Stimulated activated CD8-positive, alpha-beta memory T cell treated with anti-CD3 and anti-CD28 coated beads, Interleukin-15, amount 100 ng/mL, for 1 hour (primary cell): ENCODE measurements around the gene ZDHHC21.

Source experiments
- DNase-seq: peaks from one replicate; pipeline ENCODE4 v3.0.0-alpha.2; 2020; ENCODE audit warnings: low read depth

ZDHHC21 gene

DNA sequence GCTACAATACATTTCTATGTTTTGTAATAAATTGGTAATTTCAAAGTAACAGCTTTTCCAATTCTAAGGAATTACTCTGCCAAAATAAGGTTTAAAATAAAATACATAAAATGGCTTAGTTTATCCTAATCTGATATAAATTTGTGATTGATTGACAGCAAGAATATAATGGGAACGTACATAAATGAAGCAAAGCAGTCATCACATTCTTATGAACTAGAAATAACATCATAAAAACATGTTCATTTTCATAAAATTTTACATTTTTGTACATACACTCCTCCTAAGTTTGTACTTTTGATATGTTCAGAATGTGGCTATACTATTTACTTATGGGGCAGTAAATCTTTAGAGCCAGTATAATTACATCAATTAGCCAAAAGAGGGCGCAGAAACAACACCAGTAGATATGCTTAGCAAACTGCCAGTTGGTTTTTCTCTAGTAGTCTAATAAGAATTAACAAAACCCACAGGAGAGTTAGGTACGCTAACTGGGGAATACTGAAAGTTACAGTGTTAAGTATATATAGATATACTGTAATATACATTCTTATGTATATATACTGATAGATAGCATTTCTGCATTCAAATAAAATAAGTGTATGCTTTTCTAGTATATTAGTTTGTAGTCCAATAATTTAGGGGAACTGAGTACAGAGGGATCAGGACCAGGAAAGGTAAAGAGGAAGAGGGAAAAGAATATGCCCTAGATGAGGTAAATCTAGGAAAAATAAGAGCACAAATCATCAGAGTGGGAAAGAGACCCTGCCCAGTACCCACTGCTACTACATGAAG is 76.8 kb downstream of the ZDHHC21 start:
- no peak for DNase-seq

DNA sequence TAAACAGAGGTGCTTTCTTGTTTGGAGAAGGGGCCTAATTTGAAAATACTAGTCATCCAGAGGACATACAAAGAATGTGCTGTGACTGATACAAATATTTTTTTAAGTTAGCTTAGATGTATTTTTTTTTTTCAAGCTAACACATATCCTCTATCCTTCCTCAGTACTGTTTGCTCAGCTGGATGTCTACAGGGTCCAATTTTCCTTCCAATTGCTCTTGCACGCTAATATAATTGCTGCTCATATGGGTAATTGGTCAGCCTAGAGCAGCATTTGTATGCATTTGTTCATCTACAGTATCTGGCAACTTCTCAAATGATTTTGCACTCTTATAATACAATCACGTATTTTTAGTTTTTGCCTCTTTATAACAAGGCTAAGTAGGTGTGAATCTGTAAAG is 84.7 kb downstream of the ZDHHC21 start:
- DNase-seq = no peak

DNA sequence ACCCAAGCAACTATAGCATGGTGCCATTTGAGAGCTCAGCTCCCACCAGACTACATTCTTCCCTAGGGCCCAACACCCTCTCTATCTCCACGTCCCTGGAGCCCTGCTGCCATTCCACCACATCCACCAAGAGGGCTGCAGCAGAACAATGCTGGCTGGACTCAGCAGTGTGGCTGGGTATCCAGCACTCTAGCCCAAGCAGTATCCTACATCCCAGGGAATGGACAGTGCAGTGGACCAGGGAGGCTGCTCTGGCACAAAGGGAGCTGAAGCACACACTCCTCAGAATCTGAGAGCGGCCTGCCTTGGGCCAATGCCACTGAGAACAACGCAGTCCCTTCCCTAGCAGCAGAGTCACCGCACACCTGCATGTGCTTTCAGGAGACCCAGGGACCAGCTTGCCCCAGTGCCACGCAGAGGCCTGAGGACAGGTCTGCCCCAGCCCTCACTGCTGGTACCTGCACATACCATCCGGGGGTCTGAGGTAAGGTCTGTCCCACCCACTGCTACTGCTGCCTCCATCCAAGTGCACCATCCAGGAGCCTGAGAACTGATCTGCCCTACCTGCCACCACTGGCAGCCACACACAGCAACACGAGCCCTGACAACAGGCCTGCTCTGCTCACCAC is 95.9 kb downstream of the ZDHHC21 start:
- DNase-seq = no peak

GRCh38 chr9:14593406-14593805 is 99.8 kb downstream of the ZDHHC21 start:
- DNase-seq = no peak

- DNase-seq = no peak
Measured at GRCh38 chr9:14591411-14591810, 101.8 kb downstream of the ZDHHC21 start.

GRCh38 chr9:14585730-14586473 is 107.3 kb downstream of the ZDHHC21 start:
- DNase-seq = no peak

GRCh38 chr9:14584571-14584970 is 108.7 kb downstream of the ZDHHC21 start:
- no peak for DNase-seq

DNA sequence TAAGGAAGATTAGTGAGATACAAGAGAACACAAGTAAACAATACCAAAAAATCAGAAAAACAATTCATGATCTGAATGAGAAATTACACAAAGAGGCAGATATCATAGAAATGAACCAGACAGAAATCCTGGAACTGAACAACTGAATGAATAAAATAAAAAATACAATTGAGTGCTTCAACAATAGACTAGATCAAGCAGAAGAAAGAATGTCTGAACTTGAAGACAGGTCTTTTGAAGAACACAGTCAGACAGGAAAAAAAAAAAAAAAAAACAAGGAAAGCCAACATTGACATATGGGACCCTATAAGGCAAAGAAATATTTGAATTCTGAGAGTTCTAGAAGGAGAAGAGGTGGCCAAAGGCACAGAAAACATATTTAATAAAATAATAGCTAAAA is 115.2 kb downstream of the ZDHHC21 start:
- DNase-seq = no peak

- no peak for DNase-seq
Measured at GRCh38 chr9:14574173-14574572, 119.1 kb downstream of the ZDHHC21 start.

DNA sequence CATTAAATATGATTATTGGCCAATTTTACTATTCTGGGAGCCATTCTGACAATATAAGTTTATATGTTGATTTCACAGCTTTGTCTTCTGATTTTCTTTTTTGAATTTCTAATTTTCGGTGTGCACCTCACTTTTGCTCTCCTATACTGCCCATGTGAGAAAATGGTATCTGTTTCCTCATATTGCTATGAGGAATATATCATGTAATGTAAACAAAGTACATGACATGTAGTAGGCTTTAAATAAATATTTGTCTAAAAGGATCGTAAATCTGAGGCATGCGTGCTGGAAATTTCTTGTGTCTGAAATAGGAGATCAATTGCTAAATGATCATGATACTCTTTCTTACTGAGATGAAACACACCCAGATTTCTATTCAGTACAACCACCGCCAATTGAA is 119.9 kb downstream of the ZDHHC21 start:
- DNase-seq = no peak

DNA sequence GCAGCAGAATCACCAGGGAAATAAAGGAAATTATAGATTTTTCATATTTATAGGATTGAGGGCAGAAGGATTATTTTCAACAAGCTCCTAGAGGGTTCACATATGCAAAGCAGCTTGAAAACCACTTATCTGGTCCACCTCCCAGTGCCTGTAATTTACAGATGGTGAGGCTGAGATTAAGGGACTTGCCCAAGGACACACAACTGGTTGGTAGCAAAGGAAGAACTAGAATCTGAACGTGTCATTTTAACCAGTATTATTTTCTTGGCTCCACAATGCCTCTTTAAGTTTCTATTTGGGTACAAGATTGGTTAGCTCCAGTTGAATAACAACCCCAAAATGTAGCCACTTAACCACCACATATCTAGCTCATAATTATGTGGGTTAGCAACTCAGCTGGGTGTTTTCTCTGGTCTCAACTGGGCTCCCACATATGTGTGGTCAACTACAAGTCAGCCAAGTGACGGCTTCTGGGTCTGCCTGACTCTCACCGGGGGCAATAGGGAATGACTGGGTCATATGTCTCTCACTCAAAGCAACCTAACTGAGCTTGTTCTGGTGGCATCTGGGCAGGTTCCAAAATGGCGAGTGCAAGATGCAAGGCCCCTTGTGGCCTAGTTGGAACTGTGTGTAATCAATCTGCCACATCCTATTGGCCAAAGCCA is 127.7 kb downstream of the ZDHHC21 start:
- no peak for DNase-seq

DNA sequence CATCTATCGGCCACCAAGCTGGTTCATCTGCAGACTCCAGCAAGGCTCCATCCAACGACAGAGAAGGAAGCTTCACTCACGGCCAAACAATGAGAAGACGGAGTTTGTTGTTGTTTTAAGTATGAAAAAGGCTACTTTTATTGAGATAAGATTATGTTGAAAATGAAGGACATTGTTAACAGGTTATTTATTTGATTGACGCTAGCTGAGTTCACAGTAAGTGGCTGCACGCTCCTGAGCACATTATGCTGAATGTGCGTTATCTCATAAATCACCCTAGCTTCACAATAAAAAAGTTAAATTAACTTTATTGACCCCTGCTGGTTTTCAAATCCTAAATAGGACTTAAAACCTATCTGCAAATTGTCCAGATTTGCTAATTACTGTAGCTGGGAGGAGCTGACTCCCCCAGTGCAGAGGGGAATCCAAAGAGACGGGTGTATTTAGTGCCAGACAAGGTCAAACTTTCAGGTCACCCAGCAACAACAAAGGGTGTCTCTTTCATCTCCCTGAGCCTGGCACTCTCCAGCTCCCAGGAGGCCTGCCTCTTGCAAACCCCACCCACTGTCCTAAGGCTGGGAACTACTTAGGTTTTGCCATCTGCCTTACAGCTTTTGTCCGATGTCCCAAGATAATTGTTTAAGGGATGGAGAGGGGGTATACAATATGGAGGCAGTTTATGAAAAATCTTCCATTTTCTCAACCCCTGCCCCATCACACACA is 129.2 kb downstream of the ZDHHC21 start:
- no peak for DNase-seq

GRCh38 chr9:14561929-14562405 is 131.3 kb downstream of the ZDHHC21 start:
- no peak for DNase-seq
